Retinal pigment epithelial cell (primary cell): ENCODE results near the gene MGLL.

ENCODE experiments used
- DNase-seq: peaks from one replicate; pipeline ENCODE4 v3.0.0-alpha.2; 2010; ENCODE audit warnings: low read depth
- H3K4me3 ChIP-seq: 2 replicates; pipeline ENCODE4 v1.5.1; 2011; ENCODE audit warnings: mild to moderate bottlenecking, low read length, control low read depth, moderate library complexity
- CTCF ChIP-seq: conservative IDR thresholded peaks from 2 replicates; pipeline ENCODE4 v1.5.1; 2011; ENCODE audit warnings: low read depth, low read length, control low read depth, inconsistent platforms

Gene MGLL

DNA sequence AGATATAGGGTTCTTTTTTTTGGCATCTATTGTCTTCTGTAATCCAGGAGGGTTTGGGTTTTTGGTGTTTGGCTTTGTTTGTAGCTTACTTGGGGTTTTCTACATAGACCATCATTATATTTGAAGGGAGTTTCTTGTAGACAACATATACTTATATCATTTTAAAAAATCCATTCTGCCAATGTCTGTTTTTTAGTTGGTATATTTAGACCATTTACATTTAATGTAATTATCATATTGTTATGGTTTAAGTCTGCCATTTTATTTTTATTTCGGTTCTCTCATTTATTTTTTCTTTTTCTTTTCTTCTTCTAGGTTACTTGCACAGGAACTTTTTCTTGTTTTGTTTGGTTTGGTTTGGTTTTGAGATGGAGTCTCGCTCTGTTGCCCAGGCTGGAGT lies 5.5 kb upstream of the MGLL start:
- TF ChIP-seq CTCF: no peak
- H3K4me3 ChIP-seq: no peak overlapping the region
- DNase-seq: no peak

GRCh38 chr3:127825756-127826155 lies 3.4 kb upstream of the MGLL start:
- DNase-seq: no peak
- peak; percentile 12 for TF ChIP-seq CTCF
- H3K4me3 ChIP-seq: no peak overlapping the region

- DNase-seq: no peak
- H3K4me3 ChIP-seq: no peak overlapping the region
- no peak for TF ChIP-seq CTCF
These were observed 2.0 kb upstream of the MGLL start for GRCh38 chr3:127824151-127824825.

GRCh38 chr3:127823426-127823857 lies 1.1 kb upstream of the MGLL start:
- H3K4me3 ChIP-seq: peak overlapping the region; percentile 36
- DNase-seq: no peak
- no peak for TF ChIP-seq CTCF

GRCh38 chr3:127822682-127823425 lies 539 bp upstream of the MGLL start:
- peak overlapping the region; percentile 67 for H3K4me3 ChIP-seq
- TF ChIP-seq CTCF: no peak
- DNase-seq: no peak

DNA sequence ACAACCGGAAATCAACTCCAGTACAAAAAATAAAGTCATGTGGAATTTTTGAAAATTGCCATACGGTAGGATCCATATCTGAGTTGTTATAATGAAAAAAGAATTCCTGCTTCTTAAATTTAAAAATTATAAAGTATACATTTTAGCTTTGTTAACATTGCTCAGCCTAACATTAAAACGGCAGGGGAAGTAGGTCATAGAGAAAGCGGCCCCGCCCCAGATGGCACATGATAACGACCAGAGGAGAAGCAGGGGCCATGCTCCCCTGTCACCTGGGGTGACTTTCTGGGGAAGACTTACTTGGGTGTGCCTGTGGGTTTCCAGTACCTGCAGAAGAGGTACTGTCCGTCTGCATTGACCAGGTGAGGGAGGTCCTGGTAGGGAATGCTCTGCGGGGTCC lies 921 bp downstream of the MGLL start:
- H3K4me3 ChIP-seq: no peak overlapping the region
- no peak for DNase-seq
- no peak for TF ChIP-seq CTCF

- H3K4me3 ChIP-seq: no peak overlapping the region
- no peak for DNase-seq
- TF ChIP-seq CTCF: no peak
These were observed 1.4 kb downstream of the MGLL start for GRCh38 chr3:127820826-127821313.
